Left ventricle myocardium inferior (tissue), 1 donor: ENCODE measurements around the gene KLHDC3. TPM values are rescaled to one million over a fixed set of nuclear protein-coding genes. Genes with fewer than 3 reads are reported as not detected.
A peak's percentile ranks its signal among the peaks of the same experiment; 100 is the strongest.

Source experiments
- DNase-seq: peaks from one replicate; pipeline ENCODE4 v3.0.0-alpha.2; 2020
- H3K27ac ChIP-seq: fragments of 200-600 bp; replicated peaks from 2 replicates; pipeline ENCODE4 v1.8.0; 2021
- H3K27me3 ChIP-seq: fragments of 200-600 bp; 2 replicates; pipeline ENCODE4 v1.8.0; 2021; ENCODE audit warnings: low read depth
- H3K36me3 ChIP-seq: fragments of 200-600 bp; 2 replicates; pipeline ENCODE4 v1.8.0; 2021
- H3K4me1 ChIP-seq: fragments of 200-600 bp; 2 replicates; pipeline ENCODE4 v1.8.0; 2021
- H3K4me3 ChIP-seq: fragments of 200-600 bp; 2 replicates; pipeline ENCODE4 v1.8.0; 2021; ENCODE audit warnings: mild to moderate bottlenecking, moderate library complexity
- H3K9me3 ChIP-seq: fragments of 200-600 bp; replicated peaks from 2 replicates; pipeline ENCODE4 v1.8.0; 2021
- intact Hi-C: fragments of 100-400 bp; cut with micrococcal nuclease; formaldehyde crosslinking; loops from one replicate; pipeline ENCODE4 v1.11.0; 2022
- total RNA-seq: library from RNA; stranded (reverse); fragmentation: NEBNext Ultra II Directional; extraction: Animal tissue kit (Norgen Biotek cat#: 25700); gene quantifications from one replicate; pipeline ENCODE4 v1.2.1, GENCODE V29; 2021
- TF ChIP-seq, protein P1 (sequence below): fragments of 200-600 bp; IDR thresholded peaks from 2 replicates; pipeline ENCODE4 v1.8.0; 2021; ENCODE audit warnings: antibody characterized with exemption, mild to moderate bottlenecking, borderline replicate concordance
- donor health status: DM: no; HTN: yes; CAD: no; lungs with severe emphysema.

The KLHDC3 gene
- total RNA-seq, 1 donor from 2014 or later, result 108 TPM

- H3K27me3 ChIP-seq, result no peaks in the 10 kb centered on the region
- H3K4me3 ChIP-seq, result peak overlapping the region; percentile 82
- H3K27ac ChIP-seq, result peak overlapping the region; percentile 93
- no peaks in the 10 kb centered on the region for H3K9me3 ChIP-seq
- peaks cover 37% of the 10 kb centered on the region for H3K4me1 ChIP-seq
- peaks cover 55% of the 10 kb centered on the region for H3K36me3 ChIP-seq
- TF ChIP-seq, protein P1, sequence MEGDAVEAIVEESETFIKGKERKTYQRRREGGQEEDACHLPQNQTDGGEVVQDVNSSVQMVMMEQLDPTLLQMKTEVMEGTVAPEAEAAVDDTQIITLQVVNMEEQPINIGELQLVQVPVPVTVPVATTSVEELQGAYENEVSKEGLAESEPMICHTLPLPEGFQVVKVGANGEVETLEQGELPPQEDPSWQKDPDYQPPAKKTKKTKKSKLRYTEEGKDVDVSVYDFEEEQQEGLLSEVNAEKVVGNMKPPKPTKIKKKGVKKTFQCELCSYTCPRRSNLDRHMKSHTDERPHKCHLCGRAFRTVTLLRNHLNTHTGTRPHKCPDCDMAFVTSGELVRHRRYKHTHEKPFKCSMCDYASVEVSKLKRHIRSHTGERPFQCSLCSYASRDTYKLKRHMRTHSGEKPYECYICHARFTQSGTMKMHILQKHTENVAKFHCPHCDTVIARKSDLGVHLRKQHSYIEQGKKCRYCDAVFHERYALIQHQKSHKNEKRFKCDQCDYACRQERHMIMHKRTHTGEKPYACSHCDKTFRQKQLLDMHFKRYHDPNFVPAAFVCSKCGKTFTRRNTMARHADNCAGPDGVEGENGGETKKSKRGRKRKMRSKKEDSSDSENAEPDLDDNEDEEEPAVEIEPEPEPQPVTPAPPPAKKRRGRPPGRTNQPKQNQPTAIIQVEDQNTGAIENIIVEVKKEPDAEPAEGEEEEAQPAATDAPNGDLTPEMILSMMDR, result no peak
- DNase-seq, result no peak
- intact Hi-C loops, result no loop called here
Measured at GRCh38 chr6:43060034-43060754, 46.1 kb downstream of the KLHDC3 start.

- TF ChIP-seq, protein P1, result no peak
- peaks cover 37% of the 10 kb centered on the region for H3K4me1 ChIP-seq
- DNase-seq, result no peak
- peak overlapping the region; percentile 93 for H3K27ac ChIP-seq
- H3K36me3 ChIP-seq, result peaks cover 55% of the 10 kb centered on the region
- no peaks in the 10 kb centered on the region for H3K27me3 ChIP-seq
- no peaks in the 10 kb centered on the region for H3K9me3 ChIP-seq
- intact Hi-C loops, result no loop called here
- peak overlapping the region; percentile 82 for H3K4me3 ChIP-seq
Measured at GRCh38 chr6:43060755-43061633, 46.9 kb downstream of the KLHDC3 start.

- no peaks in the 10 kb centered on the region for H3K9me3 ChIP-seq
- no peaks in the 10 kb centered on the region for H3K27me3 ChIP-seq
- intact Hi-C loops, result no loop called here
- no peak overlapping the region for H3K27ac ChIP-seq
- H3K36me3 ChIP-seq, result peaks cover 55% of the 10 kb centered on the region
- H3K4me1 ChIP-seq, result peaks cover 37% of the 10 kb centered on the region
- DNase-seq, result no peak
- no peak overlapping the region for H3K4me3 ChIP-seq
- TF ChIP-seq, protein P1, result no peak
Measured at GRCh38 chr6:43061861-43062260, 47.8 kb downstream of the KLHDC3 start.

DNA sequence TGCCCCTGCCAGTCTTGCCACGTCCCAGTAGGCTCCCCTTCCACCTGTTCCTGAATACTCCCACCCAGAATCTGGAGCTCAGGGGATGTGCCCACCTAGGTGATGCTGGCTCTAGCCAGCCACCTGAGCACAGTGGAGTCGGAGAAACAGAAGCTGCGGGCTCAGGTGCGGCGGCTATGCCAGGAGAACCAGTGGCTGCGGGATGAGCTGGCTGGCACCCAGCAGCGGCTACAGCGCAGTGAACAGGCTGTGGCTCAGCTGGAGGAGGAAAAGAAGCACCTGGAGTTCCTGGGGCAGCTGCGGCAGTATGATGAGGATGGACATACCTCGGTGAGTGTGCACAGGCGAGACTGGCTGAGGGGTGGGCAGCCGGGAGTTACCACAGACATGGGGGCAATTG is 48.8 kb downstream of the KLHDC3 start:
- Histone ChIP-seq H3K27me3 (no peaks in the 10 kb centered on the region), H3K4me1 (peaks cover 33% of the 10 kb centered on the region), H3K27ac (no peak overlapping the region), H3K9me3 (no peaks in the 10 kb centered on the region), H3K4me3 (no peak overlapping the region), H3K36me3 (peaks cover 53% of the 10 kb centered on the region)
- TF ChIP-seq, protein P1, result no peak
- no peak for DNase-seq
- intact Hi-C loops, result no loop called here

- intact Hi-C loops, result no loop called here
- H3K36me3 ChIP-seq, result peaks cover 71% of the 10 kb centered on the region
- TF ChIP-seq, protein P1, result peak; percentile 38
Measured at GRCh38 chr6:43070028-43070632, 56.1 kb downstream of the KLHDC3 start.

More at GRCh38 chr6:43070028-43070632, 56.1 kb downstream of the KLHDC3 start:
- Histone ChIP-seq H3K27me3 (no peaks in the 10 kb centered on the region), H3K4me3 (no peak overlapping the region), H3K9me3 (no peaks in the 10 kb centered on the region), H3K27ac (no peak overlapping the region), H3K4me1 (no peaks in the 10 kb centered on the region)
- DNase-seq, result no peak
